Measurements from ENCODE around the gene SHE. TPM values are rescaled to one million over a fixed set of nuclear protein-coding genes. Genes with fewer than 3 reads are reported as not detected.
A peak's percentile ranks its signal among the peaks of the same experiment; 100 is the strongest.

The SHE gene
- total RNA-seq, 4 donors from 2014 or later, result 9.0 to 24.6 (median 18.0) TPM

DNA sequence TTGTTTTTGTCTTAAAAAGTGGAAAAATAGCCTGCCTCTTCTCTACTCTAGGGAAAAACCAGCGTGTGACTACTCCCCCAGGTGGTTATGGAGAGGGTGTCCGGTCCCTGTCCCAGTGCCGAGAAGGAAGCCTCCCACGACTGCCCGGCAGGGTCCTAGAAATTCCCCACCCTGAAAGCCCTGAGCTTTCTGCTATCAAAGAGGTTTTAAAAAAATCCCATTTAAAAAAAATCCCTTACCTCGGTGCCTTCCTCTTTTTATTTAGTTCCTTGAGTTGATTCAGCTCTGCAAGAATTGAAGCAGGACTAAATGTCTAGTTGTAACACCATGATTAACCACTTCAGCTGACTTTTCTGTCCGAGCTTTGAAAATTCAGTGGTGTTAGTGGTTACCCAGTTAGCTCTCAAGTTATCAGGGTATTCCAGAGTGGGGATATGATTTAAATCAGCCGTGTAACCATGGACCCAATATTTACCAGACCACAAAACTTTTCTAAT lies 35.2 kb downstream of the SHE start:
- no peak for TF ChIP-seq POLR2A (IDR thresholded peaks at IDR 0.05)
- TF ChIP-seq, protein P1, sequence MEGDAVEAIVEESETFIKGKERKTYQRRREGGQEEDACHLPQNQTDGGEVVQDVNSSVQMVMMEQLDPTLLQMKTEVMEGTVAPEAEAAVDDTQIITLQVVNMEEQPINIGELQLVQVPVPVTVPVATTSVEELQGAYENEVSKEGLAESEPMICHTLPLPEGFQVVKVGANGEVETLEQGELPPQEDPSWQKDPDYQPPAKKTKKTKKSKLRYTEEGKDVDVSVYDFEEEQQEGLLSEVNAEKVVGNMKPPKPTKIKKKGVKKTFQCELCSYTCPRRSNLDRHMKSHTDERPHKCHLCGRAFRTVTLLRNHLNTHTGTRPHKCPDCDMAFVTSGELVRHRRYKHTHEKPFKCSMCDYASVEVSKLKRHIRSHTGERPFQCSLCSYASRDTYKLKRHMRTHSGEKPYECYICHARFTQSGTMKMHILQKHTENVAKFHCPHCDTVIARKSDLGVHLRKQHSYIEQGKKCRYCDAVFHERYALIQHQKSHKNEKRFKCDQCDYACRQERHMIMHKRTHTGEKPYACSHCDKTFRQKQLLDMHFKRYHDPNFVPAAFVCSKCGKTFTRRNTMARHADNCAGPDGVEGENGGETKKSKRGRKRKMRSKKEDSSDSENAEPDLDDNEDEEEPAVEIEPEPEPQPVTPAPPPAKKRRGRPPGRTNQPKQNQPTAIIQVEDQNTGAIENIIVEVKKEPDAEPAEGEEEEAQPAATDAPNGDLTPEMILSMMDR (IDR thresholded peaks at IDR 0.05), result peak in 1 of 5 experiments; percentile 15
- no peak for TF ChIP-seq EP300 (IDR thresholded peaks at IDR 0.05)
- Histone ChIP-seq H3K4me3 (no peak overlapping the region), H3K36me3 (peaks cover 0 to 24% (median 0%) of the 10 kb centered on the region in 3 donors), H3K9me3 (no peaks in the 10 kb centered on the region), H3K27ac (peak overlapping the region in 2 of 4 donors; percentile 41 to 58), H3K27me3 (no peaks in the 10 kb centered on the region), H3K4me1 (peaks cover 0 to 40% (median 7%) of the 10 kb centered on the region in 4 donors)
- 48 to 54% methylated on average over 8 of the region's 8 CpGs for WGBS, 2 donors
- no peak for DNase-seq (ENCODE audit: low spot score in 2 of 2)

DNA sequence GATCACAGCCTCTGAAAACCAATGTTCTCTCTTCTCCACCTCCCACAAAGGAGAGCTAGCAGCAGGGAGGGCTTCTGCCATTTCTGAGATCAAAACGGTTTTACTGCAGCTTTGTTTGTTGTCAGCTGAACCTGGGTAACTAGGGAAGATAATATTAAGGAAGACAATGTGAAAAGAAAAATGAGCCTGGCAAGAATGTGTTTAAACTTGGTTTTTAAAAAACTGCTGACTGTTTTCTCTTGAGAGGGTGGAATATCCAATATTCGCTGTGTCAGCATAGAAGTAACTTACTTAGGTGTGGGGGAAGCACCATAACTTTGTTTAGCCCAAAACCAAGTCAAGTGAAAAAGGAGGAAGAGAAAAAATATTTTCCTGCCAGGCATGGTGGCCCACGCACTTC lies 36.0 kb downstream of the SHE start:
- peak overlapping the region in 2 of 4 donors; percentile 41 to 58 for H3K27ac ChIP-seq
- peaks cover 0 to 32% (median 0%) of the 10 kb centered on the region in 3 donors for H3K36me3 ChIP-seq
- H3K9me3 ChIP-seq, result no peaks in the 10 kb centered on the region
- no peak for TF ChIP-seq EP300 (IDR thresholded peaks at IDR 0.05)
- TF ChIP-seq, protein P1 (IDR thresholded peaks at IDR 0.05), result no peak
- no peak for TF ChIP-seq POLR2A (IDR thresholded peaks at IDR 0.05)
- no peak overlapping the region for H3K4me3 ChIP-seq
- no peak for DNase-seq (ENCODE audit: low spot score in 2 of 2)
- H3K4me1 ChIP-seq, result peaks cover 0 to 42% (median 7%) of the 10 kb centered on the region in 4 donors
- 60 to 62% methylated on average over 3 of the region's 3 CpGs for WGBS, 2 donors
- no peaks in the 10 kb centered on the region for H3K27me3 ChIP-seq

DNA sequence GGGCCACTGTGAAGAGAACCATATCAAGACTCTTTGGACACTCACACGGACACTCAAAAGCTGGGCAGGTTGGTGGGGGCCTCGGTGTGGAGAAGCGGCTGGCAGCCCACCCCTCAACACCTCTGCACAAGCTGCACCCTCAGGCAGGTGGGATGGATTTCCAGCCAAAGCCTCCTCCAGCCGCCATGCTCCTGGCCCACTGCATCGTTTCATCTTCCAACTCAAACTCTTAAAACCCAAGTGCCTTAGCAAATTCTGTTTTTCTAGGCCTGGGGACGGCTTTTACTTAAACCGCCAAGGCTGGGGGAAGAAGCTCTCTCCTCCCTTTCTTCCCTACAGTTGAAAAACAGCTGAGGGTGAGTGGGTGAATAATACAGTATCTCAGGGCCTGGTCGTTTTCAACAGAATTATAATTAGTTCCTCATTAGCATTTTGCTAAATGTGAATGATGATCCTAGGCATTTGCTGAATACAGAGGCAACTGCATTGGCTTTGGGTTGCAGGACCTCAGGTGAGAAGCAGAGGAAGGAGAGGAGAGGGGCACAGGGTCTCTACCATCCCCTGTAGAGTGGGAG lies 36.5 kb downstream of the SHE start:
- Histone ChIP-seq H3K27me3 (no peaks in the 10 kb centered on the region), H3K9me3 (no peaks in the 10 kb centered on the region), H3K4me3 (no peak overlapping the region), H3K4me1 (peaks cover 0 to 42% (median 7%) of the 10 kb centered on the region in 4 donors), H3K27ac (peak overlapping the region in 1 of 4 donors; percentile 58), H3K36me3 (peaks cover 0 to 37% (median 0%) of the 10 kb centered on the region in 3 donors)
- DNase-seq (ENCODE audit: low spot score in 2 of 2), result no peak
- 73 to 74% methylated on average over 8 of the region's 8 CpGs for WGBS, 2 donors
- TF ChIP-seq, protein P1 (IDR thresholded peaks at IDR 0.05), result no peak
- TF ChIP-seq POLR2A (IDR thresholded peaks at IDR 0.05) (no peak), EP300 (IDR thresholded peaks at IDR 0.05) (no peak)

DNA sequence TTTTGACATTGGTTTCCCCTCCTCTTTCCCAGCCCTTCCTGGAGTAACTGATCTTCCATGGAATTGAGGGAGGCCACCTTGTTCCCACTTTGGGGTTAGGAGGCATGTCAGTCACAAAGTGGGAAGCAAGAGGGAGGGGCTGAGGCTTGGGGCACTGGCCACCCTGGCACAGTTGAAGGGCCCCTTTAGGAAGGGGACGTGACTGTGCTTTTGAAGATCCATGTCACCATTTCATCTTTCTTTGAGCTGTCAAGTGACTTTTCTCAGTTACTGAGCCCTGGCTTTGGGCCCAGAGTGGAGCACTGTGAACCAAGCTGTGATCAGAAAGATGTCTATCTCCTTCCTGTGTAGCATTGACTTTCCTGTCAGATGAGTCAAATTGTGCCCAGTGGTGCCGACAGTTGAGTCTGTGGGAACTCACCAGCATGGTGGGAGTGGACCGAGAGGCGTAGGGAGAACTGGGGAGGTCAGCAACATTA lies 38.7 kb downstream of the SHE start:
- Histone ChIP-seq H3K27ac (peak overlapping the region in 3 of 4 donors; percentile 29 to 75 (median 34)), H3K9me3 (no peaks in the 10 kb centered on the region), H3K4me3 (no peak overlapping the region), H3K4me1 (peaks cover 0 to 47% (median 7%) of the 10 kb centered on the region in 4 donors), H3K27me3 (no peaks in the 10 kb centered on the region), H3K36me3 (peaks cover 0 to 52% (median 0%) of the 10 kb centered on the region in 3 donors)
- DNase-seq (ENCODE audit: low spot score in 2 of 2), result no peak
- WGBS, 2 donors, result 45 to 53% methylated on average over 4 of the region's 4 CpGs
- TF ChIP-seq, protein P1 (IDR thresholded peaks at IDR 0.05), result no peak
- TF ChIP-seq POLR2A (IDR thresholded peaks at IDR 0.05), result no peak
- TF ChIP-seq EP300 (IDR thresholded peaks at IDR 0.05), result no peak

DNA sequence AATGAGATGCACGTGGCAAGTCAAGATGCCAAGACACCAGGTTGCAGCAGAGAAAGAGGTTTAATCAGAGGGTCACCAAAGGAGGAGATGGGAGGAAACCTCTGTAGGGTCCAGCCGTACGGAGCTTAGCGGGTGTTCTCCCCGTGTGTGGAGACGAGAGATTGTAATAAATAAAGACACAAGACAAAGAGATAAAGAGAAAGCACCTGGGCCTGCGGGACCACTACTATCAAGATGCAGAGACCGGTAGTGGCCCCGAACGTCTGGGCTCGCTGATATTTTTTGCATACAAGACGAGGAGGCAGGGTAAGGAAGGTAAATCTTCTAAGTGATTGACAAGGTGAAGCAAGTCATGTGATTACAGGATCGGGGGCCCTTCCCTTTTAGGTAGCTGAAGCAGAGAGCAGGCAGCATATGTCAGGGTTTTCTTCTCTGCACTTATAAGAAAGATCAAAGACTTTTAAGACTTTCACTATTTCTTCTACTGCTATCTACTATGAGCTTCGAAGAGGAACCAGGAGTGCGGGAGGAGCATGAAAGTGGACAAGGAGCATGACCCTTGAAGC lies 41.4 kb downstream of the SHE start:
- H3K36me3 ChIP-seq, result peaks cover 0 to 63% (median 0%) of the 10 kb centered on the region in 3 donors
- TF ChIP-seq, protein P1 (IDR thresholded peaks at IDR 0.05), result no peak
- TF ChIP-seq EP300 (IDR thresholded peaks at IDR 0.05), result no peak
- TF ChIP-seq POLR2A (IDR thresholded peaks at IDR 0.05), result no peak
- DNase-seq (ENCODE audit: low spot score in 2 of 2), result no peak
- H3K4me3 ChIP-seq, result no peak overlapping the region
- H3K4me1 ChIP-seq, result peaks cover 0 to 33% (median 7%) of the 10 kb centered on the region in 4 donors
- H3K27me3 ChIP-seq, result no peaks in the 10 kb centered on the region
- WGBS, 2 donors, result 74 to 75% methylated on average over 15 of the region's 15 CpGs
- H3K9me3 ChIP-seq, result no peaks in the 10 kb centered on the region
- no peak overlapping the region for H3K27ac ChIP-seq
